ENCODE results near the gene ZNG1A.
"Not testable (repeated sequence)": the region's sequence is repeated elsewhere in the genome, so short reads cannot be mapped to it uniquely, and the experiment has no call there.

Gene ZNG1A

DNA sequence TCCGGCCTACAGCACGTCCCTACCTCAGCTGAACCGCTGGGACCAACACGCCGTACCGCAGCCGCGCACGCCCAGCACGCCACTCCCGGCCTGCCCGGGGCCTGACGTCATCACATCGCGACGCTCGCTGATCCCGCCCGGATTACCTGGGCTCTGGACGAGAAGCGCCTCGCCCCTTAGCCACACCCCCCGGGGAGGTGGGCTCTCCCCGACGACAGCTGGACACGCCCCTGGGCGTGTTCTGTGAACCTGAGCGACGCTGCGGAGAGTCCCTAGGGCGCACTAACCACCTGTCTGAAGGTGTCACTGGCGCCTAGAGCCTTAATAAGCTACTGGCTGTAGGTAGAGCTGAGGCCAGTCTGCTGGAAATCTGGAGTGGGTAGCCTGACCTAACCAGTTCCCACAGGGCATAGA lies at the start of gene ZNG1A:
Gene ZNG1A, minus strand, starts transcription at position 87 of the 414 bp plus-strand sequence. CDS start 87 bp downstream, outside the sequence.
- DNase-seq (ENCODE audit: low spot score), result peak; percentile 72

DNA sequence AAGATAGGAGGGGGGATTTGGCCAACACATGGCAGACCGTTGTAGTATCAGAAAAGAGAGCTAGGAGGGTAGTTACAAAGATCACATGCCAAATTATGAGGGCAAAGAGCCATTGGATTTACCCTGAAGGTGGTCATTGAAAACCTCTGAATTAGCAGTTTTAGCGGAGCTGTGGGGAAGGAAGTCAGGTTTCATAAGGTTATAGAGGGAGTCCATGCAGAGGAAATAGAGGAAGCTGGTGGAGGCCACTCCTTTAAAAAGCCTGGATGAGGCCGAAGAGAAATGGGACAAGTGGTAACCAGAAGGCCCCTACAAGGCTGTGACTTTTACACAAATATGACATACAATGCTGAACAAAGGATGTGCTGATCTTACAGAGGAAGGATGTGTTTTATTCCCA lies 49.0 kb upstream of the ZNG1A start:
- no peak for DNase-seq (ENCODE audit: low spot score)

DNA sequence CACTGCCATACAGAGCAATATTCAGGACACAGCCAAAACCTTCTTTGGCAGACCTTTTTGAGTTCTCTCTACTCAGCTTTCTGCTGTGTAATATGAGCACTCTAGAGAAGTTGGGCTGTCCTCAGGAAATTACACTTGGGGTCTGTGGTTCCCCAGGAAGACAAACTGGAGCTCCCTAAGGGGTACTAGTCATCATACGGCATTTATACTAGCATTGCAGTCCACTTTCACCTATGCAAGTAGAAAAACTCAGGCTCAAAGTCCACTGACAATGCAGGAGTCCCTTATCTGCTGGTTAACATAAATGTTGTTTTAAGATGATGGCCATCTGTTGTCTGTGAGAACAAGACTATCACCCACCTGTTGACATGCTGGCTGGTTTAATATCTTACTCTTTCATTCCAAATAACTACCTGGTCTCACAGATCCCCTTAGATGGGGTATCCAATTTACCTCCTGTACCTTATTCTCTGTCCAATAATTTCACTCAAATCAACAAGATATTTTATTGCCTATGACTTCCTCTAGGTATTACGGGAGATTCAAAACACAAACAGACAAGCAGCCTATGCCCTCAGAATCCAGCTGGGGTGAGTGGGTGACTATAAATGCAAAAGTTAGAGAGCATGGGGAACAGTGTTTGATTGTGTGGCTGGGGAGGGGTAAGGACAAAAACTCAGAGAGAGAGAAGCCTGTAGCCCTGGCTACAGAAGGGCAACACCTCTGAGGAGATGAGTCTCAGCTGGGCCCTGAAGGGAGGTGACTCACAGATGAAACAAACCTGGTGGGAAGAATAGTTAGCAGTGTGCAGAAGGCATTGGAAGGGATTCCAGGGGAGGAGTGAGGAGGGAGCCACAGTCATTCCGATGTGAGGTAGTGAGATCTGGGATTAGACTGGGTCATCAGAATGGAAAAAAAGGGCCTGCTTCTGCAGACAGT lies 46.0 kb upstream of the ZNG1A start:
- DNase-seq (ENCODE audit: low spot score), result no peak

DNA sequence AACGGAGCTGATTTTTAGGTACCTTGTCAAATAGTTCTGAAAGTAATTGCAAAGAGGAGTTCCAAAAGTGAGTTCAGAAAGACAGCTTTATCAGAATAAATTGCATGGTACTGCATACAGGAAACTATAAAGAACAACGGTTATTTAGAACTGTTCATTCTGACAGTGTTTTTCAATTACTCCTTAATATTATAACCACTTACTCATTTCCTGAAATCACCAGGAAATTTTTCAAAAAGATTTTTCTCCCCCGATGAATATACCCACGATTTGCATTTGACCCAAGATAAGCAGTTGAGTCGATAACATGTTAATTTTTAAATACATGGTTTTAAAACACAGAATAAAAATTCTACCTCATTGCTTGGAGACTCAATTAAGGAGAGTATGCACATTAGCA lies 45.2 kb upstream of the ZNG1A start:
- no peak for DNase-seq (ENCODE audit: low spot score)

DNA sequence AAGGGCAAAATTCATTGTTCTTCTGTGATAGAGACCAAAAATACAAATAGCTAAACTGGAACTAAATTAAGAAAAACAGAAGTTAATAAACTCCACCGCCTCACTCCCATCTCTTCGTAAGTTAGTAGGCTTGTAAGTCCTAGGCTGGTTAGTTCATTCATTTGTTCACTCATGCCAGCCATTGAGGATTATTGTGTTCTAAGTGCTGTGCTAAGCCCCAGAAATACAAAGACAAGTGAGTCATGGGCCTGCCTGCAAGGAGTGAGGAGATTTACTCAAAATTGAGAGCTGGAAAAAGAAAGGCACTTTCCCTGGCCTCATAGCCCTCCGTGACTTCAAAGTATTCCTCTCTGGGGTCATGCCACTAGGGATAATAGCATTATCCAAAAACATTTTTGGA lies 44.3 kb upstream of the ZNG1A start:
- no peak for DNase-seq (ENCODE audit: low spot score)

DNA sequence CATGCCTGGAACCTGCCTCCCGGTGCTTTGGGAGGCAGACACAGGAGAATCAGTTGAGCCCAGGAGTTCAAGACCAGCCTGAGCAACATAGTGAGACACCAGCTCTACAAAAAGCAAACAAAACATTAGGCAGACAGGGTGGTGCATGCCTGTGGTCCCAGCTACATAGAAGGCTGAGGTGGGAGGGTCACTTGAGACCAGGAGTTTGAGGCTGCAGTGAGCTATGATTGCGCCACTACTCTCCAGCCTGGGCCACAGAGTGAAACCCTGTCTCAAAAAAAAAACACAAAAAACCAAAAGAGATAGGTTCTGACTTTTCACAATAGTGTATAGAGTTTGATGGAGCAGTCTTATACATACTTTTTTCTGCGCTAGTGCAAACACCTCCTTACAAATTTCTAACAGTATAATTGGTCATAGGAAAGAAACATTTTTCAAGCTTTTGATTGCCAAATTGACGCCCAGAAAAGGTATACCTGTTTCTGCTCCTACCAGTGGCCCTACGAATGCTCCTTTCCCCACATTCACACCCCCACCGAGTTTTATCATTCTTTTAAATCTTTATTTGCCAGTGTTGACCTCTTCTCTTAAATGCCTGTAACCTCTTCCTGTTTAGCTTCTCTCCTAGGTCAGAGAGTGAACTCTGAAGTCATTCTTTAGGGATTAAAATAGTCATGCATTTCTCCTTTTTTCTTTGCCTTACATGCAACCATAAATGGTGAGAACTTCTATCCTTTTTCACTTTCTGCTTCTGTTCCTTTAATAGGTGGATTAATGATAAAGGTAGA lies 43.3 kb upstream of the ZNG1A start:
- DNase-seq (ENCODE audit: low spot score), result no peak

DNA sequence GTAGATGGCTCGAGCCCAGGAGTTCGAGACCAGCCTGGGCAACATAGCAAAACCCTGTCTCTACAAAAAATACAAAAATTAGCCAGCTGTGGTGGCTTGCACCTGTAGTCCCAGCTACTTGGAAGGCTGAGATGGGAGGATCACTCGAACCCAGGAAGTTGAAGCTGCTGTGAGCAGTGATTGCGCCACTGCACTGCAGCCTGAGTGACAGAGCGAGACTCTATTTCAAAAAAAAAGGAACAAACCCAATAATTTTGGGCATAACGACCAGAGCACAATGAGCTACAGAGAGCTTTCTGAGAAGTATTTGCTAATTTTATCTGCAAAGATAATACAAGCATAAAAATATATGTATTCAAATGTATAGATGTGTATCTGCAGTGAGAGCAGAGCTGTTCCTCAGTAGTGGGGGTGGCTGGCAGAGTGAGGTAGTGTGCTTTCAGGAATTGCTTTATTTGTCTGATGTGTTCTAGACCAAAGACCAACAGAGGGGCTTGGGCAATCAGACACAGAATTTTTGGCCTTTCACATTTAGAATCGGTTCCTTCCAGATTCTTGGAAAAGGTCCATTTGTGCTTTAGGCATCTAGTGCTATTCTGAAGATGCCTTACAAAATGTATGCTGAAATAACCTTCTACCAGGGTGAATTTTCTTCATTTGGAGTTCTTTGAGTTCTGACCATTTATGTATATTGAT lies 41.0 kb upstream of the ZNG1A start:
- DNase-seq (ENCODE audit: low spot score), result no peak

DNA sequence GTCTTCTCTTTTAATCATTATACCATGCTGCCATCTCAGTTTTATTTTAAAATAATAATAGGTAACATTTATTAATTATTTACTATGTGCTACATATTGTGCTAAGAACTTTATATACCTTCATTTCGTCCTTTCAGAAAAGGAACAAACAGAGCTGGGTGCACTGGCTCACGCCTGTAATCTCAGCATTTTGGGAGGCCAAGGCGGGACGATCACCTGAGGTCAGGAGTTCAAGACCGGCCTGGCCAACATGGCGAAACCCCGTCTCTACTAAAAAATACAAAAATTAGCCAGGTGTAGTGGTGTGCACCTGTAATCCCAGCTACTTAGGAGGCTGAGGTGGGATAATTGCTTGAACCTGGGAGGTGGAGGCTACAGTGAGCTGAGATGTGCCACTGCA lies 40.2 kb upstream of the ZNG1A start:
- DNase-seq (ENCODE audit: low spot score), result not testable (repeated sequence)

DNA sequence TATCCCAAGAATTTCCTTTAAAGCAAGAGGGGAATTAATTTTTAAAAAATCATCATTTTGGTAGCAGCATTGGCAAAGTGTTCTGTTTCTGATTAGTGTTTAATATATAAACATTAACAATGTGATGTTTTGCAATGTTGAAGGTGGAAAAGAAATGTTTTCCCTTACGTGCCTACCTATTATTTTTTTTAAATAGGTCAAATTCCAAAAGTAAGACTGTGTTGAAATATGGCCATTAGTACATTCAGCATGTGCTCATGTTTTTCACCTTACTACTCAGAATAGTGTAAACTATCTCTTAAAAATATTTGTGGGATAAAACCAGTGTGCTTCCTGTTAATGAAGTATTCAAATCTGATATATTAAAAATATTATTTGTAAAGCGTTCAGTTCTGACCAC lies 39.1 kb upstream of the ZNG1A start:
- no peak for DNase-seq (ENCODE audit: low spot score)

DNA sequence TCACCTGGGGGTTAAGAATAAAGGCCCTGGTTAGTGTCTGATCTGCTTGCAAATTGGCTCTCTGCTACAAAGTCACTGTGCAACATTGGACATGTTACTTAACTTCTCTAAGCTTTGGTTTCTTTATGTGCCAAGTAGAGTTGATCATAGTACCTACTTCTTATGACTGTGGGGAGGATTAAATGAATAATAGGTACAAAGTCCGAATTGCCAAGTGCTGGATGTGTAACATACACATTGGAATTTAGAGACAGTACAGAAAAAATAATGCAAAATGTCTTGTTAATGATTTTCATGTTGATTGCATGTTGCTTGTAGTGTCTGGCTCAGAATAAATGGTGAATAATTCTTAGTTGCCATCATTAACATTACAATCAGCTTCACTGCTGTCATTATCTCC lies 38.0 kb upstream of the ZNG1A start:
- DNase-seq (ENCODE audit: low spot score), result no peak

DNA sequence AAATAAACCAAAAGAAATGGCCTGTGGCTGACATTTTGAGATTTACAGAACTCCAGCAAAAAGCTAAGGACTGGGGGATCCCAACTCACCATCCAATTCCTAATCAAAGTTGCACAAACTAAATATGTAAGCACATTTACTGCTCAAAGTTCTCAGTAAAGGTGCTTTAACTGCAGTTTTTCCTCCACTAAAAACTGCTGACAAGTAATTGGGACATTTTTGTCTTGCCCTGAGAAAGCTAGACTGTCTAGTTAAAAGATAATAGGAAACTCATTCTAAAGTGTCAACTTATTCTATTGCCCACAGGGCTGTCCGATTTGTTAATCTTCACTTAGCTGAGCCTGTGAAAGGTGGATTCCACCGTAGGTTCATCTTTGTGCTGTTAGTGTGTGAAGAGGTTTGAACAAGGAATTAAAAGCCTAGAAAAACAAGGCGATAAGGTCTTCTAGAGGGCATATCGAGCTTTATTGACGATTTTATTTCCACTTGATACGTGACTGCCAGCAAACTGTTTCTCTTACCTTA lies 36.8 kb upstream of the ZNG1A start:
- no peak for DNase-seq (ENCODE audit: low spot score)

DNA sequence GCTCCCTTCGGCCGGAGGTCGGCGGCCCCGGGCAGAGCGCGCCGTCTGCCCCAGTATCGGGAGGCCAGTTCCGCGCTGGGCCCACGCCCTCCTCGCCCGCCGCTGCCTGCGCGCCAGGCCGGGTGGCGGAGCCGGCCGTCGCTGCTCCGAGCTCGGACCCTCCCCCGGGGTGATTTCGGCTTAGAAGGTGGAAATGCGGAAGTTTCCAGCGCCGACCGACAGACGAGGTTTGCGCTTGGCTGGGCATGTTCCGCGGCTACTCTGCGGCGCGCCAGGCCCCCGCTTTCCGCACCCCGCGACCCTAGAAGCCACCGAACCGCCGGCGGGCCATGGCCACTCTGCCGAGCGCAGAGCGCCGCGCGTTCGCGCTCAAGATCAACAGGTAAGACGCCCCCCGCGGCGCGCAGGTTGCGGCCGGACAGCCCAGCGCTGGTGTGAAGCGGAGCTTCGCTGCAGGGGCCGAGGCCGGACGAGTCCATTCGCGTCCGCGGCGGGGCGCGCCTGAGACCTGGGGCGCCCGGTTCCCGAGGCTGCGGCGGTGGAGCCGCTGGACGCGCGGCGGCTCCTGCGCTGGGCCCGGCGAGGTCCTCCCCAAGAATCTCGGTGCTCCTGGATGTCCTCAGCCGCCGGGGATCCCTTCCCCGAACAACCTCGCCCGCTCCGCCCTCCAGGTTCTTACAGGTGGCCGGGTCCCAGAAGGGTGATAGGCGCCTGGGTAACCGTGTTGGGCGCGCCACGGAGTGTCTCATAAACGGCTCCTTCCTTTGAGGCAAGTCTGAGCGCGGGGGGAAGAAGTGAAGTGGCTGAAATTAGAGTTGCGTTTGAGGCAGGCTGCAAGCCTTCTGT lies 36.0 kb upstream of the ZNG1A start, which contains the start of gene DOCK8:
Gene DOCK8, plus strand, starts transcription at position 218 of the 846 bp plus-strand sequence. Its CDS starts 112 bp downstream, at position 330.
- no peak for DNase-seq (ENCODE audit: low spot score)

DNA sequence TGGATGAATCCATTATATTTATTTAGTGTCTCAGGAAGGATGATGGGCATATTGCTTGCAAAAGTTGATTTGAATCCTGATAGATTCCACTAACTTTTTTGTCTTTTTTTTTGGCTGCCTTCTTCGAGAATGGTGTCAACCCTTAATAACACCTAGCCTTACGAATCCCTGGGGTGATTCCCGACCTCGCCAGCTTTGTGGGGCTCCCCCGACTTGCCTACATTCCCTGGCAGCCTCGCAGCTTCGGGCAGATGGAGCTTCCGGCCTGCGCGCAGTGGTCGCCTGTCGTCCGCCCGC lies 35.4 kb upstream of the ZNG1A start:
- DNase-seq (ENCODE audit: low spot score), result no peak

DNA sequence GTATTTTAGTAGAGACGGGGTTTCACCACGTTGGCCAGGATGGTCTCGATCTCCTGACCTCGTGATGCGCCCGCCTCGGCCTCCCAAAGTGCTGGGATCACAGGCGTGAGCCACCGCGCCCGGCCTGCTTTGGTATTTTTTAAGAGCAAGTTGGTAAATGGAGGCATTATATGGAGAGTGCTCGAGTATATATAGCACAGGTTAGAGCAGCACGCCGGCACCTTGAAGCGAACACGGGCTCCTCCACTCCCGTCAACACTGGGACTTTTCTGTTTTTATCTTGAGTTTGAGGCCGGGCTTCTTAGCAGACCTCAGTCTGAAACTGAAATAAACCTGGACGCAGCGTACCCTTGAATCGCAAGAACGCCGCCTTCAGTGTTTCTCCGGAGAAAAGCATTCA lies 35.0 kb upstream of the ZNG1A start:
- not testable (repeated sequence) for DNase-seq (ENCODE audit: low spot score)

DNA sequence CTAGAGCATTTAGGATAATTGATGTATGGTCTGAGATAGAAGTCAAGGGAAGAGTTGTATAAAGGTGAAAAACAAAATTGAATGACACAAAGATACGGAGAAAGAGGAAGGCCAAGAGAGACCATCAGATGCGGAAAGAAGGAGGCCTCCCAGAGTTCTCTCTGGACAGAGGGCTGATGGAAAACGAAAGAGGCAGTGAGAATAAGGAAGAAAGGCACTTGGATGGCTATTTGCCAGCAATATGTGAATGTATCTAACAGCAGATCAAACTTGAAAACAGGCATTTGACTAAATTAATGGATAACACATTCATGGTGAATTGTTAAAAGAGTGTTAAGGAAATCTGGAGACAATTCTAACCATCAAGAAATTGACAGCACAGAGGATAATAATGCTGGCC lies 33.4 kb upstream of the ZNG1A start:
- DNase-seq (ENCODE audit: low spot score), result no peak

DNA sequence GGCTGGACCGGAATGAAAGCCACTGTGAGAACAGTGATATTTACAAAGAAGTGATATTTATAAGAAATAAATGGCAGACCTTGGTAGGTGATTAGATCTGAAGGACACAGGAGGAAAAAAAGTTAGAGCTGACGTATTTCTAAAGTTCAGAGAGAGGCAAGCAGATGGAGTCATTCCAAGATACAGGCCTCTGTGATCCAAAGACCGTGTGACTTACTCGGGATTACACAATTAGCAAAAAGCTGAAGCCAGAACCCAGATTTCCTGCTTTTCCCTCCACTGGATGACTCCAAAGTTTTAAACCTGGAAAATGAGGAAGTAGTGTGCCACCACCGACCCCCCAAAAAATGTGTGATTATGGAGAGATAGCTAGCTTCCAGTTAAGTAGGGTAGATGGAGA lies 32.7 kb upstream of the ZNG1A start:
- no peak for DNase-seq (ENCODE audit: low spot score)

DNA sequence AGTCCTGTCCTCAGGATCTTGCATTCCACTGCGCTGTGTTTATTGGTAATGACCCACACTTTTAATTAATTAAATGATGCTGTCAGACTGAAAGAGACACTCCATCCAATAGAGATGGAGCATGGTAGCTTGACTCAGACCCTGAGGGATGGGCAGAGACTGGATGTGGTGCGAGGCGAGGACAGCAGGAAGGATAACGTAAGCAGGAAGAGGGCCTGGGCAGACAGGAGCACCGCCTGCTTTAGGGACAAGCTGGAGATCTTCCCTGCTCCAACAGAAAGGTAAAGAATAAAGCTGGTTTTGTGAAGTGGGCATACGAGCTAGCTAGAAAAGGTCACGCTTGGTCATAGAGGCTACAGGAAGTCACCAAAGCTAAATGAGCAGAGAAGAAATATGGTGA lies 32.2 kb upstream of the ZNG1A start:
- DNase-seq (ENCODE audit: low spot score), result no peak

DNA sequence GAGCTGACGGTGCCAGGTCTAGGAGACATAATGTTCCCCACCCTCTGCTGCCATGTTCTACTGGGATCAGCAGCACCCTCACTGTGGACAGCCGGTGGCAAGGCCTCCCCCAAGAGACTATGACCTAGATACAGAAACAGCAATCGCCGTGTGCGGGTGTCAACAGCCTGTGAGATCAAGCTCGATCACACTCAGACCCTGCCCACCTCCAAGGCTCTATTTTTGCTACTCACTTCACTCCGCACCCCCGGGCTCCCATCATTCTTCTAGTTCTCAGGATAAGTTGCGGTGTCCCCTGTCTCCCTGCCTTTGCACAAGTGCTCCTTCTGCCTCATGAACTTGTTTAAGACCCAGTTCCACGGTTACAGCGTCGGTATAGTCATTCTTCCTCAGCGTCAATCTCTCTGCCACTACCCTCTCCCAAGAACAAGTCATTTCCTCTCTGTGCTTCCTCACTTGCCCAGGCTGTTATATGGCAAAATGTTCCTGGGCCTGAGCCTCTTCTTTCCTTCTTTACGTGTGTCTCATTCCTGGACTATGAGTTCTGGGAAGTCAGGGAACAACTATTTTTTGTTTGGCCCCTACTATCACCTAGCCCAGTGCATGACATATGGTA lies 30.4 kb upstream of the ZNG1A start:
- DNase-seq (ENCODE audit: low spot score), result no peak

DNA sequence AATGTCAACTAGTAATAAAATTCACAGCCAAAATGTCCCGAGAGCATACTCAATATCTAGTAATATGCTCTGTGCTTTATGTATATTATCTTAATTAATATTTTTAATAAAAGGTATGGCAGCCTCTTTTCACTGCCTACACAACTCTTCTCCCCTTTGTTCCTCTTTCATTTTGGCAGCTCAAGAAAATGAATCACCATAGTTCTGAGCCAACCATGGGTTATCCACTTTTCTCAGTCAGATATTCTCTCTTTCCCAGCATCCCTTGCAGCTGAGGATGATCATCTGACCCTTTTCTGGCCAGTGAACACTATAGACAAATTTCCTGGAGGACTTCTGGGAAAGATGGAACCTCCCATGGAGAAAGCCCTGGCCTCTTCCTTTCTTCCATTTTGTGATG lies 27.6 kb upstream of the ZNG1A start:
- DNase-seq (ENCODE audit: low spot score), result no peak

DNA sequence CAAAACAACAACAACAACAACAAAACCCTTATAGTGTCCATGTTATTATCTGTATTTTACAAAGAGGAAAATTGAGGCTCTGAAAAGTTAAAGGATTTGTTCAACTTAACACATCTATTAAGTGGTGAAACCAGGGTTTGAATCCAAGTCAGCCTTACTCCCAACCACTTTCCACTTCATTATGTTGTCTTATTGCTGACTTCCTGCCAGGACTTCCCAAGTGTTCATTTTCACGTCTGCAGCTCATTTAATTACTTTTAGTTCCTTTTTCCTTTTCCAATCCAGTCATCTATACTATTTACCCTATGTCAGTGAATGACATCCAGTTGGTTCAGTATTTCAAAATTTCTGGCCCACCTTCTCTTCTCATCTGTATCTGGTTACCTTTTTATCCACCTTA lies 20.7 kb upstream of the ZNG1A start:
- not testable (repeated sequence) for DNase-seq (ENCODE audit: low spot score)

Data from cerebellar cortex (tissue), 1 donor.